ENCODE data around the gene INSIG2.
A peak's percentile ranks its signal among the peaks of the same experiment; 100 is the strongest.

The INSIG2 gene

GRCh38 chr2:118088051-118089024 lies at the start of gene INSIG2:
Gene INSIG2, plus strand, starts transcription at chr2:118088471. Its CDS starts 8,086 bp downstream, at chr2:118096557.
- DNase-seq (ENCODE audit: low read depth in 2 of 2), result peak; percentile 86 to 88

DNA sequence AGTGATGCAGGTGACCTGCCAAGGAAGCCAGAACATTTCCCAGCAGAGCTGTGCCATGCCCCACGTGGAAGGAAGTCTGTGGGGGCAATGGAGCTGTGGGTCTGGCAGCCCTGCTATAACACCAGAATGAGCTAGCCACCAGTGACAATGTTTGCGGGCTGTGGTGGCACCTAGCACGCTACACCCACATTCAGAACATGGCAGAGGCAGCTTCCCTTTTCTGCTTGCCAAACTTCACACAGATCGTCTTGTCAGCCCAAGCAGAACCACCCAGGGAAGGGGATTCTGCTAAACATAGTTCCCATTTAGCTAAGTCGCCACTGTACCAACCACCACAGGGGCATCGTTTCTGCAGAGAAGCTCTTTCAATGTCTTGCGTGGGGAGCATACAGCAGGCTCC lies 47.4 kb upstream of the INSIG2 start:
- no peak for DNase-seq (ENCODE audit: low read depth in 2 of 2)

- DNase-seq (ENCODE audit: low read depth in 2 of 2), result no peak
Observed at GRCh38 chr2:118044103-118044716, 44.1 kb upstream of the INSIG2 start.

DNA sequence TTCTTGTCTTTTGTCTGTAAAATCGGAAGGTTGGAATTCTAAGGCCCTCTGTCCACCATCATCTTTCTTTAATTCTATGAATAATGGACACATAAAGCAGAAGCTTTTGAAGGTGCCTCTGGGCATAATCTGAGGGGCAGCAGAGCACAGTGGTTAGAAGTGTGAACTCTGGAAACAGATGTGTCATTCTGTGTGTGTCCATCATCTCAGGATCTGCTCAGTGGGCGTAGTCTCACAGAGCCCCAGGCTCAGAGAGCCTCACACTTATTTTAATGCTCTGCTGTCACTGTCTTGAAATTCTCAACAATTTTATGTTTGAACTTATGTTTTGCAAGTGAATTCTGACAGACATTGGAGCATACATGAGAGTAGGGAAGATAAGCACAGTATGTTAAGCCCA lies 43.4 kb upstream of the INSIG2 start:
- no peak for DNase-seq (ENCODE audit: low read depth in 2 of 2)

DNA sequence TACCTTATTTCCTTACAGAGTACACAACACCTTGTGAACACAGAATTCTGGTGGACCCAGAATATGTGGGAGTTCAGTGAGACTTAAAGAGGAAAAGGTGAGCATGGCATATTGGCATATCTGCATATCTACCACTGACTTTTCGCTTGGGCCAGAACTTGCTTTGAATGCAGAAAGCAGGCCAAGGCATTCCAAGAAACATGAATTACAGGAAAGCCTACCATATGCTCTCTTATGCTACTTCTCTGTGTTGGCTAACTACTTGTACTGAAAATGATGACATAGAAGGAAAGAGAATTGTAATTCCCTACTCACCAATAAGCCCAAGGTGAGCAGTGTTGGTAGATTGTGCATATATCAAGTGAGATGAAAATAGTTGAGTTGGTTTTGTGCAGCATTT lies 43.0 kb upstream of the INSIG2 start:
- DNase-seq (ENCODE audit: low read depth in 2 of 2), result no peak

- no peak for DNase-seq (ENCODE audit: low read depth in 2 of 2)
Observed at GRCh38 chr2:118046634-118047210, 41.5 kb upstream of the INSIG2 start.

- DNase-seq (ENCODE audit: low read depth in 2 of 2), result peak in 1 of 2 experiments; percentile 47
Observed at GRCh38 chr2:118047380-118047826, 40.9 kb upstream of the INSIG2 start.

- DNase-seq (ENCODE audit: low read depth in 2 of 2), result no peak
Observed at GRCh38 chr2:118048401-118048800, 39.9 kb upstream of the INSIG2 start.

DNA sequence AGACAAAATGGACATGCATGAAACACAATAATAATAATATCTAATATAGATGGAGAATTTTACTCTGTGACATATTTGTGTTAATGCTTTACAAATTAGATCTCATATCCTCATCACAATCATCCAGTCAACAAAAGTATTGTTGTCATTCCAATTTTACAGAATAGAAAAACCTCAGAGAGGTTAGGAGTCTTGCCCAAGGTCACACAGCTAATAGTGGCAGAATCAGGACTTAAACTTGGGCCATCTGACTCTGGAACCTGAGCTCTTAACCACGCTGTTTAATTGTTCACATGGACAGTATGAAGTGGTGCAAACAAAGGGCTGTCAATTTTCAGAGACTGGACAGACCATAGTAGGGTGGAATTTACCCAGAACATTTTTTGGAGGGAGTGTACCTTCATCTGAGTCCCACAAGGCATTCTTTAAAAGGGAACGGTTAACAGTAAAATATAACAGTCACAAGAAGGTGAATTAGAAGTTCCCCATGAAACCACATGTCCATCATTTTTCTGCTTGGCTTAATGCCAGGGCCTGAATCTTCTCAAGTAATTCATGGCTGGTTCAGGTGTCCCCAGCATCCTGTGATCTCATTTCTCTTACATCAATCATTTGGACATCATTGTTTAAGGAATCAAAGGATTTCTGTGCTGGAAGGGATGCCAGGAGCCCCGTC lies 39.0 kb upstream of the INSIG2 start:
- no peak for DNase-seq (ENCODE audit: low read depth in 2 of 2)

GRCh38 chr2:118049816-118050140 lies 38.5 kb upstream of the INSIG2 start:
- DNase-seq (ENCODE audit: low read depth in 2 of 2), result no peak

GRCh38 chr2:118050386-118050785 lies 37.9 kb upstream of the INSIG2 start:
- DNase-seq (ENCODE audit: low read depth in 2 of 2), result peak; percentile 48 to 53

DNA sequence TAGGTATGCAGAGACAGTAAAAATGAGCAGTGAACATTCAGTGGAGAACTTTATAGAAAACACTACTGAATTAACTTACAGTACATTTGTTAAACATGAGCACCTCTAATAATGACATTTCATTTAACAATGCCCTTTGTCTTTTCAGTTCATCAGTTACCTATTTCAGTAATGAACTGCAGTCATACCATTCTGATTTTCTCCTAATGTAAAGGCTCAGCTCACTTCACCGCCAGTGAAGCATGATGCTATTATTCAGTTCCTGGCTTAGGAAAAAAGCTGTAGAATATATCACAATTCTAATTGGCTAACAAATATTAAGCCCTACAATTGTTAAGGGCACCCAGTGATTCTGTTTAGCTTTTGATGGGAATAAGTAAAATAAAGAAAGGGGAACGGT lies 37.3 kb upstream of the INSIG2 start:
- no peak for DNase-seq (ENCODE audit: low read depth in 2 of 2)

DNA sequence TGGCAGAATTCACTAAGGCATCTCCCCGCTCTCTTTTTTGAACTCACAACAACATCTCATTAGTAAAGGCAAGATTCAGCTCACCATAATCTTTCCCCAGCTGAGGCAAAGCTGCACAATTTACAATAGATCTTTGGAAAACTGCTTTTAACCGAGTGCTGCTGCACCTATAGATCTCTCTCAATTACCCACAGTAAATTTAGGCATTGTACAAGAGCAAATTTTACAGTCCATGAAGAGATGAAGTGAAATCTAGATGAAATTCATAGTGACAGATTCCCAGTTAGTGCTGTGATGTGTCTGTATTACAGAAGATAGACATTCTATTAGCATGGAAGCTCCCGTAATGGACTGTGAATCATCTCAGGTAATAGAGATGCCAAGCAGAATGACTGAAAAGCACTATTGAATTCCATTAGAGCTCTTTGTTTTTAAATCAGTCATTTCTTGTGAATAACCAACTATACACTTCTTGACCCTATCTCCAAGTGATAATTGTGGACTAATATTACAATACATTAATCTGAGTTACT lies 36.4 kb upstream of the INSIG2 start:
- DNase-seq (ENCODE audit: low read depth in 2 of 2), result no peak

DNA sequence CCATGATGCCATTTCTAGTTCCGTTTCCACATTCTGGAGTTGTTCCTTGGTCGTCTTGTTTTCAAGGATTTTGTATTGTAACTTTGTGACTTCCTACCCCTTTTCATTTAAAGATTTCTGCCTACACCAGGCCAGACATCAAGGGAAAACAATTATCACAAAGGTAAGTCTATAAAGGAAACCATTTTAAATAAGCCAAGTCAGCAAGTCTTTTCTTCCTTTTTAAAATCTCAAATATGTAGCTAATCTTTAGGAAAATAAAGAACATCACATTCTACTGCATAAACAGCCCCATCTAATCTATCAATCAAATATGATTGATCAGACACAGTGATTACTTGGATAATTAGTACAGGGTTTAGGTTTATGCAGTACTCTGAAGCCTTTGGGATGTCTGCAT lies 35.8 kb upstream of the INSIG2 start:
- DNase-seq (ENCODE audit: low read depth in 2 of 2), result no peak

GRCh38 chr2:118053681-118054080 lies 34.6 kb upstream of the INSIG2 start:
- no peak for DNase-seq (ENCODE audit: low read depth in 2 of 2)

DNA sequence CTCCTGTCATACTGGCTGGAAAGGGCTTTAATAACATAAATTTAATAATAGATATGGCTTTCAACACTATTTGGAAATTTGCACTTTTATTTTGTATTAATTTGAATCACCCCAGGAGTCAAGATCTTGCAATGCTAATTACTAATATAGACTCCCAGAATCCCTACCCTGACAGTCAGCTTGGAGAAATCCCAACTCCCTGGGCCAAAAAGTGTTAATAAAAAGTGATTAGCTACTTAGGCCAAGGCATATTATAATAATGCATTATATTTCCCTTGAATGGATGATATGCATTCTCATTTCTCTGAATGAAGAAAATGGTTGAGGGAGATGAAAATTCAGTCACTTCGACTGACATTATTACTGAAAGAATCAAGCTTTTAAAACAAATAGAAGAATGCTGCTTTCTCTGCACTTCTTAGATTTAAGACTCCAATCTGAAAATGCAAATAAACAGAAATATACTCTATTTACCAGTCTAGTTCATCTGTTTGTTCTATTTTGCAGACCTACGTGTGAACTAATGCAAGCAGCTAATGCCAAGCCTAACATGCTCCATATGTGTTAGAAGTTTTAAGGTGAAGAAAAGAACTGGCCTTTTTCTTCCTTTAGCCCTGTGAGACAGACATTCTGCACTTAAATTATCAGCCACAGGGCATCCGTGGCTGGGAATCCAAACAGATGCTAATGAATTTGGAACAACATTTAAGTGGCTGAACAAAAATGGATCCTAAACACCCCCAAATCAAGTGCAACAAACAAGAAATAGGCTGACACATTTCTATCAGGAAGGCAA lies 33.9 kb upstream of the INSIG2 start:
- DNase-seq (ENCODE audit: low read depth in 2 of 2), result no peak

GRCh38 chr2:118055512-118056164 lies 32.6 kb upstream of the INSIG2 start:
- DNase-seq (ENCODE audit: low read depth in 2 of 2), result no peak

DNA sequence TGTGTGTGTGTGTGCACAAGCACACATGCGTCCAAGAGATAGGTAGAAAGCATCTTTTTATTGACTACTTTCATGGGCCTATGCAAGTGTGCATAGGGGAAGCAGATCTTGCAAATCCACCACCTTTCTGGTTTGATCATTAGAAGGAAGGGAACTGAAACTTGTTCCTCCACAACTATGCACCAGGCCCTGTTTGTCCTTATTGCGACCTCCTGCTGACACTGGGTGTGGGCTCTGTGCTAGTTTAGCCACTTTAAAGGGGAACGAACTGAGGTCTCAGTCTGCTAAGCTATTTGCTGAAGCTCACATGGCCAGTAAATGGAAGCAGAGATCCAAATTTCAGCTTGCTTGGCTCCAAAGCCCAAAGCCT lies 32.1 kb upstream of the INSIG2 start:
- DNase-seq (ENCODE audit: low read depth in 2 of 2), result no peak

DNA sequence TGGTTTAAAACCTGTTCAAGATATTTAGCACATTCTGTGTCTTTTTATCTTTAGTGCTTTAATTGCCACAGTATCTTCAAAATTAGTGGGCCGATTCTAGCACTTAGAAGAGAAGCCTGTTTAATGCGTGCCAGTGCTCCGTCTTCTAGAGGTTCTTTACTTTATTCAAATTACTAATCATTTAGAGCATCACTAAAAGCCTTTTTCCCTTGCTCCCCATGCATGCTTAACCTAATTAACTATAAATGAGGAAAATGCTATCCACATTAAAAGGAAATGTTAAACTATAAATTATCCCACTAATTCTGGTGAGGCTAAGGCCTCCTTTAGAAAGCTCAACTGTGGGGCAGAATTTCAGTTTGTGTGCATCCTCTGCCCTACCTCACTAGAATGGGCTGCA lies 31.5 kb upstream of the INSIG2 start:
- no peak for DNase-seq (ENCODE audit: low read depth in 2 of 2)

DNA sequence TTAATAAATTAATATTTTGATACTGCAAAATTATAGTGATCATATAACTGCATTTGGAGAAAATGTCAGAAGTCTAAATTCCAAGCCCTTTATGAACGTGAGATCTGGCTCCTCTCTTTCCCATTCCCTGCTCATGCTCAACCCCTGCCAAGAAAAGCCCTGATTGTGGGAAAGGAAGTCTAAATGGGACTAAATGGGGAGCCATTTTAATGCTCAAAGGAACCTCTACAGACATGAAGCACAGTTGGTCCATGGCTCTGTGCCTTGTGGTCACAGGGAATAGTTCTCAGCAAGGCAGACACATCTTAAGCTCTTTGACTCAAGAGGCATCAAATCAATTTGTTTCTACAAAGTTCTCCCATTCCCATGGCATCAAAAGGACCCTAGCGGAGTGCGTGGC lies 29.3 kb upstream of the INSIG2 start:
- DNase-seq (ENCODE audit: low read depth in 2 of 2), result no peak
